Measurements from ENCODE around the gene SDK1. TPM values are rescaled to one million over a fixed set of nuclear protein-coding genes. Genes with fewer than 3 reads are reported as not detected.

The SDK1 gene
- total RNA-seq, 1 donor from 2014 or later, result 1.3 TPM

- POLR2A ChIA-PET, result no interaction called here
- Mint-ChIP-seq H3K36me3 (ENCODE audit: low read depth) (no peaks in the 10 kb centered on the region), H3K9me3 (no peaks in the 10 kb centered on the region), H3K27ac (no peak overlapping the region), H3K4me1 (peaks cover 21% of the 10 kb centered on the region), H3K27me3 (peaks cover 2% of the 10 kb centered on the region), H3K4me3 (no peak overlapping the region)
- TF ChIP-seq CTCF (IDR thresholded peaks at IDR 0.05), result no peak
- CTCF ChIA-PET, result no interaction called here
- intact Hi-C loops (cut with micrococcal nuclease), result no loop called here
- no peak for DNase-seq
- ATAC-seq (ENCODE audit: low read depth), result no peak
Observed at GRCh38 chr7:3951316-3952055, 650.4 kb downstream of the SDK1 start.

- H3K27me3 Mint-ChIP-seq, result peaks cover 2% of the 10 kb centered on the region
- no peak for ATAC-seq (ENCODE audit: low read depth)
- peaks cover 38% of the 10 kb centered on the region for H3K4me1 Mint-ChIP-seq
- no peaks in the 10 kb centered on the region for H3K9me3 Mint-ChIP-seq
- no peaks in the 10 kb centered on the region for H3K36me3 Mint-ChIP-seq (ENCODE audit: low read depth)
- POLR2A ChIA-PET, result no interaction called here
- CTCF ChIA-PET, result no interaction called here
- intact Hi-C loops (cut with micrococcal nuclease), result no loop called here
- H3K27ac Mint-ChIP-seq, result no peak overlapping the region
- H3K4me3 Mint-ChIP-seq, result no peak overlapping the region
- TF ChIP-seq CTCF (IDR thresholded peaks at IDR 0.05), result no peak
- DNase-seq, result no peak
Observed at GRCh38 chr7:3953133-3953532, 652.1 kb downstream of the SDK1 start.

GRCh38 chr7:3953946-3954345, 652.9 kb downstream of the SDK1 start:
- H3K27ac Mint-ChIP-seq, result no peak overlapping the region
- CTCF ChIA-PET, result no interaction called here
- POLR2A ChIA-PET, result no interaction called here
- H3K4me3 Mint-ChIP-seq, result no peak overlapping the region
- peaks cover 2% of the 10 kb centered on the region for H3K27me3 Mint-ChIP-seq
- TF ChIP-seq CTCF (IDR thresholded peaks at IDR 0.05), result no peak
- ATAC-seq (ENCODE audit: low read depth), result no peak
- no peaks in the 10 kb centered on the region for H3K36me3 Mint-ChIP-seq (ENCODE audit: low read depth)
- DNase-seq, result no peak
- no peaks in the 10 kb centered on the region for H3K9me3 Mint-ChIP-seq
- intact Hi-C loops (cut with micrococcal nuclease), result no loop called here
- H3K4me1 Mint-ChIP-seq, result peaks cover 39% of the 10 kb centered on the region

- DNase-seq (no peak), ATAC-seq (ENCODE audit: low read depth) (no peak)
- intact Hi-C loops (cut with micrococcal nuclease), result loop anchor here (5.0 kb wide), 1 partner anchor 358 kb away; no protein-coding TSS in a partner anchor
- CTCF ChIA-PET, result no interaction called here
- TF ChIP-seq CTCF (IDR thresholded peaks at IDR 0.05), result no peak
- H3K4me1 Mint-ChIP-seq, result peaks cover 39% of the 10 kb centered on the region
- no peaks in the 10 kb centered on the region for H3K36me3 Mint-ChIP-seq (ENCODE audit: low read depth)
- POLR2A ChIA-PET, result no interaction called here
- no peak overlapping the region for H3K4me3 Mint-ChIP-seq
- no peak overlapping the region for H3K27ac Mint-ChIP-seq
- no peaks in the 10 kb centered on the region for H3K9me3 Mint-ChIP-seq
- peaks cover 2% of the 10 kb centered on the region for H3K27me3 Mint-ChIP-seq
Observed at GRCh38 chr7:3955026-3955425, 654.0 kb downstream of the SDK1 start.

GRCh38 chr7:3955751-3956696, 655.0 kb downstream of the SDK1 start:
- Mint-ChIP-seq H3K27me3 (no peaks in the 10 kb centered on the region), H3K4me3 (peak overlapping the region; percentile 39), H3K4me1 (peaks cover 35% of the 10 kb centered on the region), H3K36me3 (ENCODE audit: low read depth) (no peaks in the 10 kb centered on the region), H3K27ac (peak overlapping the region; percentile 60), H3K9me3 (no peaks in the 10 kb centered on the region)
- CTCF ChIA-PET, result no interaction called here
- intact Hi-C loops (cut with micrococcal nuclease), result loop anchor here (2.0 to 5.0 kb wide), 3 partner anchors 41 to 655 kb away; partner anchors contain the start of gene SDK1
- ATAC-seq (ENCODE audit: low read depth), result peak; percentile 88
- no peak for TF ChIP-seq CTCF (IDR thresholded peaks at IDR 0.05)
- POLR2A ChIA-PET, result interaction anchor here (0.7 to 1.0 kb wide), 2 partner anchors 28 to 41 kb away, joined by 3 read pairs; no protein-coding TSS in a partner anchor
- DNase-seq, result no peak

Data from activated B cell treated with CpG ODN at 0.5 μM for 24 hours (primary cell).